SH-SY5Y (cell line): Measurements from ENCODE around the gene P3H2.

ENCODE experiments used
- GATA2 ChIP-seq: IDR thresholded peaks from 2 replicates; pipeline ENCODE4 v1.6.1; 2011; ENCODE audit warnings: mild to moderate bottlenecking, low read depth, low read length
- GATA3 ChIP-seq: IDR thresholded peaks from 2 replicates; pipeline ENCODE4 v1.6.1; 2011; ENCODE audit warnings: low read depth, mild to moderate bottlenecking, low read length, moderate library complexity

DNA sequence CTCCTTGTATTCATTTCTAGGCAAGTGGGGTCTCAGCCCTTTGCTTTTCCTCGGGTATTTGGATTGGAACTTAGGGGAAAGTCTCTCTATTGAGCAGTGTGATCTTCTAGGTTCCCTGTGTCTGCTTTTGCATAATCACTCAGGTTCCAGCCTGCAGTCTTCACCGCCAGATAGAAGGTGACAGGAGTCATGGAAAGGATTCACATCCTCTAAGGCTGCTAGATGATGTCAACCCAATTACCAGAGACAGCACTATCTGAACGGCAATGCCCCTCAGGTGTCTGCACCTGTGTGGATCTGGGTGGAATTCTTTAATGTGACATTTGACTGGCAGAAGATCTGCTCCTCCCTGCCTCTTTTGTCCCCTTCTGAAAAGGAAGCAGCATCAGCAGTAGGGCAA, 177.7 kb downstream of the P3H2 start:
- TF ChIP-seq GATA2 (no peak), GATA3 (no peak)
